ENCODE measurements around the gene STIM1. TPM values are rescaled to one million over a fixed set of nuclear protein-coding genes. Genes with fewer than 3 reads are reported as not detected.

Gene STIM1
- total RNA-seq, 1 donor from 2014 or later: 71.5 TPM

- DNase-seq (ENCODE audit: low spot score): no peak
These were observed 61.5 kb downstream of the STIM1 start for GRCh38 chr11:3916962-3917361.

GRCh38 chr11:3920148-3920852 lies 64.8 kb downstream of the STIM1 start:
- peak; percentile 54 for DNase-seq (ENCODE audit: low spot score)

GRCh38 chr11:3922056-3922455 lies 66.6 kb downstream of the STIM1 start:
- DNase-seq (ENCODE audit: low spot score): no peak

GRCh38 chr11:3925513-3925912 lies 70.0 kb downstream of the STIM1 start:
- DNase-seq (ENCODE audit: low spot score): no peak

- no peak for DNase-seq (ENCODE audit: low spot score)
These were observed 71.1 kb downstream of the STIM1 start for GRCh38 chr11:3926458-3927095.

- DNase-seq (ENCODE audit: low spot score): no peak
These were observed 71.8 kb downstream of the STIM1 start for GRCh38 chr11:3927129-3927796.

GRCh38 chr11:3929232-3929631 lies 73.8 kb downstream of the STIM1 start:
- no peak for DNase-seq (ENCODE audit: low spot score)

- no peak for DNase-seq (ENCODE audit: low spot score)
These were observed 74.2 kb downstream of the STIM1 start for GRCh38 chr11:3929649-3930048.

- no peak for DNase-seq (ENCODE audit: low spot score)
These were observed 77.2 kb downstream of the STIM1 start for GRCh38 chr11:3932698-3933097.

GRCh38 chr11:3933165-3933628 lies 77.7 kb downstream of the STIM1 start:
- DNase-seq (ENCODE audit: low spot score): no peak

- DNase-seq (ENCODE audit: low spot score): no peak
These were observed 79.2 kb downstream of the STIM1 start for GRCh38 chr11:3934658-3935057.

GRCh38 chr11:3936517-3936916 lies 81.1 kb downstream of the STIM1 start:
- DNase-seq (ENCODE audit: low spot score): no peak

- DNase-seq (ENCODE audit: low spot score): no peak
These were observed 83.7 kb downstream of the STIM1 start for GRCh38 chr11:3939211-3939610.

- no peak for DNase-seq (ENCODE audit: low spot score)
These were observed 84.3 kb downstream of the STIM1 start for GRCh38 chr11:3939651-3940190.

GRCh38 chr11:3942160-3942955 lies 86.9 kb downstream of the STIM1 start:
- DNase-seq (ENCODE audit: low spot score): no peak

- no peak for DNase-seq (ENCODE audit: low spot score)
These were observed 87.6 kb downstream of the STIM1 start for GRCh38 chr11:3942956-3943497.

GRCh38 chr11:3944198-3944597 lies 88.7 kb downstream of the STIM1 start:
- no peak for DNase-seq (ENCODE audit: low spot score)

- DNase-seq (ENCODE audit: low spot score): no peak
These were observed 91.1 kb downstream of the STIM1 start for GRCh38 chr11:3946455-3947017.

- DNase-seq (ENCODE audit: low spot score): peak; percentile 48
These were observed 91.6 kb downstream of the STIM1 start for GRCh38 chr11:3947061-3947460.

- no peak for DNase-seq (ENCODE audit: low spot score)
These were observed 93.7 kb downstream of the STIM1 start for GRCh38 chr11:3949125-3949524.

GRCh38 chr11:3950996-3951660 lies 95.7 kb downstream of the STIM1 start:
- DNase-seq (ENCODE audit: low spot score): no peak

Measured in ureter (tissue), 1 donor.